Tibial artery (tissue), 4 donors: ENCODE measurements around the gene C2orf76.

Experiments used
- DNase-seq, 2 donors: peaks; one replicate each; pipeline ENCODE4 v3.0.0-alpha.2; 2019
- H3K27ac ChIP-seq, 2 donors: fragments of 200-600 bp; sonication (generic) in 1 of 2; 1 replicate in 1 of 2; 2 replicates in 1 of 2; pipeline ENCODE4 v1.5.1; 2018 to 2019; ENCODE audit warnings: mild to moderate bottlenecking in 1 of 2
- H3K27me3 ChIP-seq, 2 donors: fragments of 200-600 bp; sonication (generic) in 1 of 2; one replicate each; pipeline versions ENCODE4 v1.5.1 to v1.6.0; 2016 to 2019
- H3K36me3 ChIP-seq, 3 donors: fragments of 200-600 bp; sonication (generic) in 2 of 3; one replicate each; pipeline ENCODE4 v1.5.1; 2016 to 2019; ENCODE audit warnings: mild to moderate bottlenecking in 2 of 3
- H3K4me1 ChIP-seq, 4 donors: fragments of 200-600 bp; sonication (generic) in 2 of 4; 1 replicate in 3 of 4; 2 replicates in 1 of 4; pipeline ENCODE4 v1.5.1; 2016 to 2019
- H3K4me3 ChIP-seq, 2 donors: fragments of 200-600 bp; sonication (generic) in 1 of 2; 1 replicate in 1 of 2; 2 replicates in 1 of 2; pipeline ENCODE4 v1.5.1; 2018 to 2019; ENCODE audit warnings: mild to moderate bottlenecking in 2 of 2
- H3K9me3 ChIP-seq, 3 donors: fragments of 200-600 bp; sonication (generic) in 1 of 3; one replicate each; pipeline ENCODE4 v1.5.1; 2016 to 2019
- intact Hi-C: fragments of 100-400 bp; cut with DNase I; formaldehyde crosslinking; loops from one replicate; pipeline ENCODE4 v1.15.0; 2023; ENCODE audit warnings: low total_unique reads
- TF ChIP-seq, protein P1 (sequence below), 2 experiments: fragments of 200-600 bp in 1 of 2; fragments of 450-650 bp in 1 of 2; IDR thresholded peaks; one replicate each; pipeline ENCODE4 v1.5.1; 2017 to 2019; ENCODE audit warnings: antibody characterized with exemption in 2 of 2, mild to moderate bottlenecking in 1 of 2, moderate library complexity in 1 of 2

C2orf76 gene

DNA sequence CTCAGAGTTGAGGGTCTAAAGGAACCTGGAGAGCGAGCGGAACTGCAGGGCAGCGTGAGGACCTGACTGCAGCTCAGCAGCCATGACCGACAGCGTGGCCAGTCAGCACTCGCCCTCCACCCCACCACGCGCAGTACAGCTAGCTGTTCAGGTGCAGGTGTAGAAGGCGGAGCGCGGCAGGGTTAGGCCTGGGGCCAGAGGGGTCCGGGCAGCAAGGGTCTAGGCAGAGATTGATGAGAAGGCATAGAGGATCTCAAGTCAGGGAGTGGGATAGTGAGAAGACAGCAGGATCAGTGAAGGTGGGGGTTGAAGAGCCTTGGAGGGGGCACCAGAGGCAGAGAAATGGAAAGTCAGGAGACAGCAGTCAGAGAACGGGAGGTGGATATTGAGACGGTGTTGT is 72.0 kb downstream of the C2orf76 start:
- Histone ChIP-seq H3K4me3 (no peak overlapping the region), H3K4me1 (no peaks in the 10 kb centered on the region), H3K36me3 (peaks cover 0 to 23% (median 0%) of the 10 kb centered on the region in 3 donors), H3K9me3 (no peaks in the 10 kb centered on the region), H3K27me3 (no peaks in the 10 kb centered on the region), H3K27ac (no peak overlapping the region)
- intact Hi-C loops: loop anchor here (10.0 kb wide), 1 partner anchor 410 kb away; no protein-coding TSS in a partner anchor
- TF ChIP-seq, protein P1, sequence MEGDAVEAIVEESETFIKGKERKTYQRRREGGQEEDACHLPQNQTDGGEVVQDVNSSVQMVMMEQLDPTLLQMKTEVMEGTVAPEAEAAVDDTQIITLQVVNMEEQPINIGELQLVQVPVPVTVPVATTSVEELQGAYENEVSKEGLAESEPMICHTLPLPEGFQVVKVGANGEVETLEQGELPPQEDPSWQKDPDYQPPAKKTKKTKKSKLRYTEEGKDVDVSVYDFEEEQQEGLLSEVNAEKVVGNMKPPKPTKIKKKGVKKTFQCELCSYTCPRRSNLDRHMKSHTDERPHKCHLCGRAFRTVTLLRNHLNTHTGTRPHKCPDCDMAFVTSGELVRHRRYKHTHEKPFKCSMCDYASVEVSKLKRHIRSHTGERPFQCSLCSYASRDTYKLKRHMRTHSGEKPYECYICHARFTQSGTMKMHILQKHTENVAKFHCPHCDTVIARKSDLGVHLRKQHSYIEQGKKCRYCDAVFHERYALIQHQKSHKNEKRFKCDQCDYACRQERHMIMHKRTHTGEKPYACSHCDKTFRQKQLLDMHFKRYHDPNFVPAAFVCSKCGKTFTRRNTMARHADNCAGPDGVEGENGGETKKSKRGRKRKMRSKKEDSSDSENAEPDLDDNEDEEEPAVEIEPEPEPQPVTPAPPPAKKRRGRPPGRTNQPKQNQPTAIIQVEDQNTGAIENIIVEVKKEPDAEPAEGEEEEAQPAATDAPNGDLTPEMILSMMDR (IDR thresholded peaks at IDR 0.05): no peak
- DNase-seq: no peak

DNA sequence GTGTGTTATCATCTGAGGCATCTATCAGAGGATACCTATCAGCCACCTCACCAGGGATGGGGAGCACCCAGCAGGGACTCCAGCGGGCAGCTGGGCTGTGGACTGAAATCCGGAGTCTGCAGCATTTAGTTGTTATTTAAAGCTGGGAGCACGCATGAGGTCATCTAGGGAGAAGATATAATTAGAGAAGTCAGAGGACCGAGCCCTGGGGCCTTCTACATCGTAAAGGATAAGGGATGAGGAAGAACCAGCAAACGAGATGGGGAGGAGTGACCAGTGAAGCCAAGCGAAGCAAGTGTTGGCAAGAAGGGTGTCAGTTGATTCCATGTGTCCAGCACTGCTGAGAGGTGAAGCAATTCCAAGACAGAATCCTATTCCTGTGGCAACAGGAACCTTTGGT is 72.7 kb downstream of the C2orf76 start:
- DNase-seq: no peak
- no peaks in the 10 kb centered on the region for H3K9me3 ChIP-seq
- no peaks in the 10 kb centered on the region for H3K27me3 ChIP-seq
- intact Hi-C loops: loop anchor here (10.0 kb wide), 1 partner anchor 409 kb away; no protein-coding TSS in a partner anchor
- H3K27ac ChIP-seq: no peak overlapping the region
- TF ChIP-seq, protein P1 (IDR thresholded peaks at IDR 0.05): no peak
- H3K4me3 ChIP-seq: no peak overlapping the region
- no peaks in the 10 kb centered on the region for H3K4me1 ChIP-seq
- peaks cover 0 to 23% (median 0%) of the 10 kb centered on the region in 3 donors for H3K36me3 ChIP-seq

DNA sequence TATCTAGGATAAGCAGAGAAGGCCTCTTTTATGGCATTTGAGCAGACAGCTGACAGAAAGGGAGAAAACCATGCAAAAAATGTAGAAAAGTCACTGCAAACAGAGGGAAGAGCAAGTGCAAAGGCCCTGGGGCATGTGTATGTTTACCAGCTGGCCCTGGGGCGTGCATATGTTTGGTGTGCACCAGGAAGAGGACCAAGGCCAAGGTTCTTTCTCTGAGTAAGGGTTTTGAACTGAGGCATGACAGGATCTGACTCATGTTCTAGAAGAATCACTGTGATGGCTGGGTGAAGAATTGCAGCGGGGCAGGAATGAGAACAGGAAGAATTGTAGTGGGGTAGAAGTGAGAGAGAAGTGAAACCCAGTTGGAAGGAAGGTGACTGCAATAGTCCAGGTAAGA is 73.4 kb downstream of the C2orf76 start:
- H3K9me3 ChIP-seq: no peaks in the 10 kb centered on the region
- H3K4me1 ChIP-seq: no peaks in the 10 kb centered on the region
- peaks cover 0 to 23% (median 0%) of the 10 kb centered on the region in 3 donors for H3K36me3 ChIP-seq
- no peak overlapping the region for H3K27ac ChIP-seq
- H3K4me3 ChIP-seq: no peak overlapping the region
- no peak for DNase-seq
- intact Hi-C loops: loop anchor here (10.0 kb wide), 1 partner anchor 408 kb away; no protein-coding TSS in a partner anchor
- TF ChIP-seq, protein P1 (IDR thresholded peaks at IDR 0.05): no peak
- H3K27me3 ChIP-seq: no peaks in the 10 kb centered on the region

DNA sequence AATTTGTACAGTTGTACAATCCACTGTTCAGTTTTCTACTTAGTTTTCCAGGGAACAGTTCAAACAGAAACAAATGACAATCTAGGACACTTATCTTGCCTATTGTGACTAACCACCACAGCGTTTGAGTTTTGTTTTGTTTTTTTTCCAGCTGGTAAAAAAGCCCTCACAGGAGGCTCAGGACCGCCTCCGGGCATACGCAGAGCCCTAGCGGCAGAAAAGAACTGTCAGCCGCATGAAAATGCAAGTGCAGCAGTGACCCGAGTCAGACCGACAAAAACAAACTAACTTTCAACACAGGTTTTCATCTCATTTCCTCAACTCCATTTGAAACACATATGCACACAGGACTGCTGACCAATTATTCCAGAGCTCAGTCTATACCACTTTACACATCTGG is 74.4 kb downstream of the C2orf76 start:
- intact Hi-C loops: loop anchor here (10.0 kb wide), 1 partner anchor 407 kb away; no protein-coding TSS in a partner anchor
- Histone ChIP-seq H3K27me3 (no peaks in the 10 kb centered on the region), H3K4me1 (no peaks in the 10 kb centered on the region), H3K27ac (no peak overlapping the region), H3K4me3 (no peak overlapping the region), H3K9me3 (no peaks in the 10 kb centered on the region), H3K36me3 (peaks cover 0 to 23% (median 0%) of the 10 kb centered on the region in 3 donors)
- TF ChIP-seq, protein P1 (IDR thresholded peaks at IDR 0.05): no peak
- DNase-seq: no peak

DNA sequence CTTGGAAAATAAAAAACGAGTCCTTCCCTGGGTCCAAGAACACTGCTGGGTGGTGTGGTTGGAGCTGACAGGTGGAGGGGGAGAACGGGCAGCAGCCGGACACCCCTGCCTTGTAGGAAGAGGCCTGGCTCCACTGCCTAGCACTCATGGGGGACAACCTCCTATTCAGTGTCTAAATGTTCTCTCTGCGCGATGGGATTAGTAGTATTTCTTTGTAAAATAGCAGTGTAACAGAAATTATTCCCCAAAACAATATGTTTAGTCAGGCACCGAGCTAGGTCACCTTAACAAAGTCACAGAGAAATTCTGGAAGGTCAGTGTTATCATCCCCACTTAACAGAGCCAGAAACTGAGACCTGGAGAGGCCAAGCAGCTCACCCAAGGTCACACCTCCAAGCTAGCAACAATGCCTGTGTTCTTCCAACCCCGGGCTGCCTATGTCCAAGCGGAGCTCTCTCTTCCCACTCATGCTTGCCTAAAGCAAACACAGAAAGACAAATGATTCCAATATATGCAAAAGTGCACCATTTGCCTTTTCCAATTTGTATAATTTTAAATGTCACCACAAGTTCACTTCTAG is 75.0 kb downstream of the C2orf76 start:
- Histone ChIP-seq H3K36me3 (peaks cover 0 to 26% (median 3%) of the 10 kb centered on the region in 3 donors), H3K27ac (no peak overlapping the region), H3K9me3 (no peaks in the 10 kb centered on the region), H3K27me3 (no peaks in the 10 kb centered on the region), H3K4me1 (no peaks in the 10 kb centered on the region), H3K4me3 (no peak overlapping the region)
- intact Hi-C loops: loop anchor here (10.0 kb wide), 1 partner anchor 407 kb away; no protein-coding TSS in a partner anchor
- TF ChIP-seq, protein P1 (IDR thresholded peaks at IDR 0.05): no peak
- no peak for DNase-seq
